NCI-H1417 (cell line): Measurements from ENCODE around the gene ZHX3.
A peak's percentile ranks its signal among the peaks of the same experiment; 100 is the strongest.

ENCODE experiments used
- DNase-seq, 3 experiments: peaks; one replicate each; lab custom pipeline; 2025; lab: John Stamatoyannopoulos, UW

The ZHX3 gene

DNA sequence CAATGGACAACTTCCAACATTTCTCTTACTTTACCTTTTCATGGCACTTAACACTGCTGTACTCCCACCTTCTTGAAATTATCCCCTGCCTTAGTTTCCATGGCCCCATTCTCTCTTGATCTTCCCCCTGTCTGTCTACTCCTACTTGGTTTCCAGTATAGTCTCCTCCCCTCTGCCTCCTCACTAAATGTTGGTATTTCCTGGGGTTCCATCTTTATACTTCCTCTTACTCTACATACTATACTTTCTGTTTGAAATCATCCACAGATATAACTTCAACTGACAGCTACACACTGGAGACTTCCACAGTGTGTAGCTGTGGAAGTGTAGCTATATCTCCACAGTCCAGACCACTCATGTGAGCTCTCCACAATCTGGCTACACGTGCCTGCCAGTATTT is 13.5 kb downstream of the ZHX3 start:
- DNase-seq, result no peak

DNA sequence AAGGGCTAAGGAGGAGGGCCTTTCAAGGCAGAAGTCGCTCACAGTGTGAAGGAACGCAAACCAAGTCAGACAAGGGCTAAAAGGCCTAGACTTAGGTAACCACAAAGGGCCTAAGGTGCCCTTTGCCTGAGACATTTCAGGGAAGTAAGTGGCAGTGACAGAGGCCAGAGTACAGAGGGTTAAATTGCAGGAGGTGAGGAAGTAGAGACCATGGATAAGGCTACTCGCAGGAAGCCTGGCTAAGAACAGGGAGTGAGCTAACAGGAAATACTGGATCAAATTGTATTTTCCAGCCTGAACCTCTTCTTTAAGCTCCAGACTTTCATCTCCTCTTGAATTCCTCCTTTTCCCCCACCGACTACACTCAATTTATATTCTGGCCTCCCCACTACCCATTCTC is 16.6 kb downstream of the ZHX3 start:
- no peak for DNase-seq

DNA sequence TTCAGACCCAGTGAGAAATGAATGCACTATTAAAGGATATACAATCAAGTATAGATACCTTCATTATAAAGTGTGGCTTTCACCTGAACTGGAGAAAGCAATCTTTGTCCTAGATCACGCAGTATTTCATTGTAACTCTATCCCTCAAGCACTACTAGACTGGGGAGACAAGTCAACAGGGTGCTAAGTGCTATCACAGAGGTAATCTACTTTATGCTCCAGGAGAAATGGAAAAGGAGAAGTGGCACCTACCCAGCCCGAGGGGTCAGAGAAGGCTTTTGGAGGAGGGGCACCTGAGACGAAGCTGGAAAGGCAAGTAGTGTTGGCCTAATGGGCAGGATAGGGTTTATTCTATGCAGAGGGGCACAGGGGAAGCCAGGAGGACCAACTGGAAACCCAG is 17.1 kb downstream of the ZHX3 start:
- DNase-seq, result peak in 2 of 3 experiments; percentile 43 to 76

DNA sequence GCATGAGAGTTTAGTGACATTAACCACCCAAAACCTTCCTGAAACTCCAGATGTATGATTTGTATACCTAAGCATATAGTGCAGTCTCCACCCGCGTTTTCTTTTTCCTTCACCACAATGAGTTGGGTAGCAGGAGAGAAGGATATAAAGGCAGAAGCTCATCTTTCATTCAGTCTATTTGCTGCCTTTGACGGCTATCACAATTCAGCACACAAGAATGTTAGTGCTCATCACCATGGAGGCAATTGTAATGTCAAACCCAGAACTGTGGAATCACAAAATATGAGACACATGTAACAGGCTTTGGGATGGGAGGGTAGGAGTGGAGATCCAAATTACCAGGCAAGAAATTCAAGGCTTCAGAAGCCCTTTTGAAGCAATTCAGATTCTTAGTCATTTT is 17.6 kb downstream of the ZHX3 start:
- DNase-seq, result peak in 1 of 3 experiments; percentile 27

DNA sequence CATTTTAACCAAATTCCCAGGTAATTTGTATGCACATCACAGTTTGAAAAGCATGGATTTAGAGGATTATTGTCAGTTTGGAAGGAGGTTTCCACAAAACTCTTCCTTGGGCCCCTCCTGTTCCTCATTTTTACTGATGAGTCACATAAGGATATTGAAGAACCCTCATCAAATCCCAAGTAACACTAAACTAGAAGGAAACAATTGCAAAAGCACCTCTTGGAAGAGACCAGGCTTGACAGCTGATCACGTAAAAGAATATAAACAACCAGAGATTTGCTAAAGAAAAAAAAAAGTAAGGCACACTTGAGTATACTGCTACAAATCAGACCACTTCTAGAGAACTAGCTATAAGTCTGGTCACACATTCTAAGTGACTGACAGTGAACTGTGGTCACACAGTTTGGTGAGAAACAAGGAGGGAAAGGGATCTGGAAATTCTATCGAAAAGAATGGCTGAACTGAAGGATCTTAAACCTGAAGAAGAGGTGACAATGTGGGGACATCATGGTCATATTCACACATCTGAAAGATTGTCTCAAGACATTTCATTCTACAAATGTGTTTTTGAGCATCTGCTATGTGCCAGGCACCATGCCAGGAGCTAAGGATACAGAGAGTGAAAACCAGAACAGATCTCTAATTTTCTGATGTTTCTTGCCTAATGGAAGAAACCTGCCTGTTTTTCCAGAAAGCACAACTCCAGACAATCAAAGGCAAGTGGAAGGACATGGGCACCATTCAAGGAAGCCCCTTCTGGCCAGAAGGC is 24.1 kb downstream of the ZHX3 start:
- DNase-seq, result no peak

DNA sequence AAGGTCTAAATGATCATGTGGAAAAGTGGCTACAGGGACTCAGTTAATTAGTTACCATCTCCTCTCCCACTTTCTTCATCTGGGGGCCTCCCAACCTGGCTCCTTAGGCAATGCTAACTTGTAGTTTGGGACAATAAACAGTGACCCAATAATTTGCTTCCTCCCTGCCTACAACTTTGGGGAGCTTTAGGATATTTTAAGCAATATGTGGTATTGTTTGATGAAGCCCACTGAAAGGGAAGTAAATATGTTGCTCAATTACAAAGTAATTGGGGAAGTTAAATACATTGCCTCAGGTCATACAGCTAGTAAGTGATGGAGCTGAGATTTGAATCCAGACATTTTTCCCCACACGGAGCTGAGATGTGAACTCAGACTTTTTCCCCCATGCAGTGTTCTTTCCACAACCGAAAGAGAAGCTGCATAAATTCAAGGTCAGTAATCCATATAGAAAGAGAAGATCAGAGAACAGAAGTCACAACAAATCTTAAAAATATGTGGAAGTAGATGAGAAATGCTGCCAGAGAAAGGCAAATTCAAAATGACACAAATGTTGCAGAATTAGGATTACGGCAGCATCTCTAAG is 26.6 kb downstream of the ZHX3 start:
- no peak for DNase-seq

DNA sequence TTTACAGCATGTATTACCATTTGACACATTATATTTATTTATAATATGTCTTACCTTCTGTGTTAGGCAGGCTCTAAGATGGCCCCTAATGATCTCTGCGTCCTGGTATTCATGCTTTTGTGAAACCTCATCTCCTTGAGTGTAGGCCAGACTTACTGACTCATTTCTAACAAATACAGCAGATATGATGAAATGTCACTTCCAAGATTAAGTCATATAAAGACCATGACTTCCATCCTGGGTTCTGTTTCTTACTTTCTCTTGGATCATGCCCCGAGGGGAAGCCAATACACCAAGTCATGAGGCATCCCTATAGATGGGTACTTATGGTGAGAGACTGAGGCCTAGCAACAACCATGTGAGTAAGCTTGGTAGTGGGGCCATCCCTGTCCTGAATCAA is 30.2 kb downstream of the ZHX3 start:
- DNase-seq, result no peak

DNA sequence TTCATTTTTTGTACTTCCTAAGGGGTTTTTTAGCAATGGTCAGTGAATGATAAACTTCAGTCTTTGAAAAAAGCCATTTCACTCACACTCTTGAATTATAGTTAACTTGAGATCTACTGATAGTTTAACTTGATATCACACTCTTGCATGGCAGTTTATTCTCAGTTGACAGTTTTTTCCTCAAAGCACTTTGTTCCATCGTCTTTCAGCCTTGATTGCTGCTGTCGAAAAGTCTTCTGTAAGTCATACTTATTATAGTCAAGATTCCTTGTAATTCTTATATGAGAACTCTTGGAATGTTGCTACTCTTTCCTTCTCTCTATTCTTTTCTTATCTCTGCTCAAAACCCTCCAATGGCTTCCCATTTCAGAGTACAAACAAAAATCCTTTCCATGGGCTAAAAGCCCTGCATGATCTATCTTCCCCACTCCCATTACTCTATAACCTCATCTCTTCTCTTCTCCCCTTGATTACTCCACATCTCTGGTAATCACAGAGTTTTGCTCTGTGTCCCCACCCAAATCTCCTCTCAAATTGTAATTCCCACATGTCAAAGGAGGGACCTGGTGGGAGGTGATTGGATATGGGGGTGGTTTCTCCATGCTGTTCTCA is 31.2 kb downstream of the ZHX3 start:
- DNase-seq, result no peak

DNA sequence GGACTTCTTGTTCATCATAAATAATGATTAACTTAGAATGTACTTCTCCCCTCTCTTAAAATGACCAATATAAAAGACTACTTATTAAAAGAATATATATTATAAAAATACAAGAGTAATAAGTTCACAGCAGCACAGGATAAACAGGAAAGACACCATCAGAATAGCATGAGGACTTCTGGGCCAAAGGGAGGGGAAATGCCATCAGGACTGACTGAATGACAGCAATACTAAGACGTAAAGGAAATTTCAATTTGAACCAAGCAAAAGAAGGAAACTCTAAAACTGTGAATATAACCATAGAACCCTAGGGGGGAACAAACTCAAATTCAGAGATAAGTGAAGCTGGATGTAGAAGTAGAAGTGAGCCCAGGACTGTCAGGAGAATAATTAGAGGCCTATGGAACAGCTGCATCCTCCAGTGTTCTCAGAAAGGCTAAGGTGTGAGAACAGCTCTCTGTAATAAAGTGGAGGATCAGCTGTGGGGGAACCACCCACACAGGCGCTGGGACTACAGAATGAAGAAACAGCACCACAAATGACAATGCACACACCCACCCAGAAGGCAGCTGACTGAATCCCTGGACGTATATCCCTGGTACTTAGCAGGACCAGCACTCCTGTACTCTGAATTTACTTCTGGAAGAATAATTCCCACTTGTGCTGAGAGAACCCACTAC is 37.8 kb downstream of the ZHX3 start:
- DNase-seq, result peak in 1 of 3 experiments; percentile 11

DNA sequence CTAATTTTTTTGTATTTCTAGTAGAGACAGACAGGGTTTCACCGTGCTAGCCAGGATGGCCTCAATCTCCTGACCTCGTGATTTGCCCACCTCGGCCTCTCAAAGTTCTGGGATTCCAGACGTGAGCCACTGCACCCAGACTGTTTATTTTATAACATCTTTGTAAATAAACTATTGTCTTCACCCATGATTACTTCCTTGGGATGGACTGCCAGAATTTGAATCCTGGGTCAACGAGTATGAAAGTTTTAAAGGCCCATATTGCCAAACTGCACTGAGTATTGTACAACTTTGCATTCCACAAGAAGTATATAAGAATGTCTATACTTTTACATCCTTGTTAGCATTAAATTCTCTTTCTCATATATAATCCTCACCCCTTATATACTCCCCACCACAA is 38.6 kb downstream of the ZHX3 start:
- no peak for DNase-seq

DNA sequence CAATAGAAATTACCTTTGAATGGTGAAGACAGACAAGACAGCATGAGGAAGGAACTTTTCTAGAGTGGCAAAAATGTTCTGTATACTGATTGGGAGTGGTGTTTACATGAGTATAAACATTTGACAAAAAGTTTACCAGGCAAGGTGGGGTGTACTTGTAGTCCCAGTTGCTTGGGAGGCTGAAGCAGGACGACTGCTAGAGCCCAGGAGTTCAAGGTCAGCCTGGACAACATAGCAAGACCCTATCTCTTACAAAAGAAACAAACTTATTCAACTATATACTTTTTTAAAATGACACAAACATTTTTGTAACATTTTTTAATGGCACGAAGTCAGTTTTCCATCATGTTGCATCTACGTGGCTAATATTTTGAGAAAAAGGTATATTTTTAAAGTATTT is 40.5 kb downstream of the ZHX3 start:
- DNase-seq, result no peak

DNA sequence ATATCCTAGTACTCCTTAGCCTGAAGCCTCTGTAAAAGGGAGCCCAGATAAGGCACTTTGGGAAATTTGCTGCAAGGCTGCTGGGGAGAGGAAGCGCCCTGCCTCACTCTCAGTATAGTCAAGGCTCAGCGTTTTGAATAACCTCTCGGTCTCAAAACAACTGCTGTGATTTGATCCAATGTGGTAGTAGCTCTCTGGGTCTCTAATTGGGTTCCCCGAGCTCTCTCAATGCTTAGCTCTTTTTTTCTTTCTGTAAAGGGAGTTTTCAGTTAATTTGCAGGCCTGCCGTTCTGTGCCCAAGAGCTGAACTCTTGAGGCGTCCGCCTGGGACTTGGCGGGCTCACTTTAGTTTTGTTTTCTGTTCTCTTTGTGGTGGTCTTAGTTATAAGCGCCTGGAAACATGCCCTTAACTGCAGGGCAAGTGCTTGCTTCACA is 41.2 kb downstream of the ZHX3 start:
- no peak for DNase-seq

DNA sequence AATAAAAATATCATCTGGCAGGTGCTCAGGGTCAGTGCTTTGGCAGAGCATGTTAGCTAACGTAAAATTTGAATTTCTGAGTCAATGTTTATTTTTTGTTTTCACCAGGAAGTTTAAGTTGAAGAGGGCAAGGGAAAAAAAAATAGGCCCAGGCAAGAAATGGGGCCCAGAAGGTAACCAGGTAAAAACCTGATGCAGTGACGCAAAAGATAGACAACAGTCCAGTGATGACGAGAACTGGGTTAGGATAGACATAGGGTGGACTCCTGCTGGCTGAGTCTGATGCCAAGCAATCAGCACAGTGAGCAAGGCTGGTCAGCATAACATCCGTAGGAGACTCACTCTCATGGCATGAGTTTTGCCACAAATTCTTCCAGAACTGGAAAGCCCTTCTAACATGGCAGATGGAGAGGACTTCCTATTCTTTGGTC is 42.2 kb downstream of the ZHX3 start:
- no peak for DNase-seq

DNA sequence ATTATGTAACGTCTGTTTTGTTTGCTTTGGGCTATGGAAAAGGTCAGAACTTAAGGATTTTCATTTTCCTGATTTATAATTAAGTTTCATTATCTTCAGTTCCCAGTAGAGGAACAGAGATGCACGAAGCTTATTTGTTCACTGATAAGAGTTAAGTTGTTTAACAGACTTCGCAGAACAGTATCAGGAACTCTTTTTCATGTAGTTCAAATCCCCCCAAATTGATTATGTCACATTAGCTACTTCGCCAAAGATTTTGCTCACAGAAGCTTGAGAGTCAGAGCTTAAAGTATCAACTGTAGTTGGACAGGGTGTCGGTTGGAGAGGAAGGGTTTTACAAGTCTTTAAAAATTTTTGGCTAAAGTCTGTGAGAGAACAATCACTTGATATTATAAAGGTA is 43.4 kb downstream of the ZHX3 start:
- no peak for DNase-seq

DNA sequence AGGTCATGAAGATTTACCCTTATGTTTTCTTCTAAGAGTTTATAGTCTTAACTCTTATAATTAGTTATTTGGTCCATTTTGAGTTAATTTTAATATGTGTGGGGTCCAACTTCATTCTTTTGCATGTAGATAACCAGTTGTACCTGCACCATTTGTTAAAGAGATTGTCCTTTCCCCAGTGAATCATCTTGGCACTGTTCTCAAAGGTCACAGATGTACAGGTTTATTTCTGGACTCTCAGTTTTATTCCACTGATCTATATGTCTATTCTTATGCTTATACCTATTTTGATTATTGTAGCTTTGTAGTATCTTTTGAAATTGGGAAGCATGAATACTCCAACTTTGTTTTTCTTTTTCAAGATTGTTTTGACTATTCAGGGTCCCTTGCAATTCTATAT is 44.1 kb downstream of the ZHX3 start:
- DNase-seq, result no peak

DNA sequence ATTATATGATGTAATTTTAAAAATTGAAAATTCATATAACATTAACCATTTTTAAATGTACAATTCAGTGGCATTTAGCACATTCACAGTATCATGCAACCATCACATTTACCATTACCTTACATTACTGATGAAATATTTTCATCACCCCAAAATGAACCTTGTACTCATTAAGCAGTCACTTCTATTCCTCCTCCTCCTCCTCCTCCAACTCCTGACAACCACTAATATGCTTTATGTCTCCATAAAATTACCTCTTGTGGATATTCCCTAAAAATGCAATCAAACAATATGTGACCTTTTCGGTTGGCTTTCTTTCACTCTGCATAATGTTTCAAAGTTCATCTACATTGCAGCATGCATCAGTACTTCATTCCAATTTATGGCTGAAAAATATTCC is 45.2 kb downstream of the ZHX3 start:
- no peak for DNase-seq

DNA sequence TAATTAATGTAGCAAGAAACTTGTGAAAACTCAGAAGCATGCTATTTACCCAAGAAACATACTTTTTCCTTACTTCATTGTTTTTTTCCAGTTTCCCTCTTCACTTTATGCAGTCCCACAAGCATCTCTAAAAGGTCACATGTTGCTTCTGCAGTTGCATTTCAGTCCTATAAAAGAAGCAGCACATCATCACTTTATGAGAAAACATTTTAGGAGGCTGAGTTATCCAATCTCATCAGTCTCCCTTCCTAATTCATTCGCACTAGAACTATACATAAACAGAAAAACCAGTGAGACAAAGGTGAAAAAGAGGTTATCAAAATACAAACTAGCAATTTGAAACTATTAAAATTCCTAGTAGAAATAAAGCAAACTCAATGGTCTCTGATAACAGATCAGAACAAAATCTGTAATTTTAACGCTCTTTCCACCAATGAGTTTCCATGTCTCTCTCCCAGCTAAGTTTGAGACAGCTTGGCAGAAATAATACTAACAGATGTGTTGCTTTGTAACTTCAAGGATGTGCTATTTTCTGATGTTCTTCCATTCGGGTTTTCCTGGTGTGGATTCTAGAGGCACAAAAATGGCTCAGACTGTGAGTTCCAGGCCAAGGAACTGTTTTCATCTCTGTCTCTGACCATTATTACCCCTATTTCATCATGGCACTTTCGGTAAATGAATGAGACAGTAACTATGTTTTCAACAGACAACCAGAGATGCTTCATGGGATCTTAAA is 48.4 kb downstream of the ZHX3 start:
- DNase-seq, result no peak

DNA sequence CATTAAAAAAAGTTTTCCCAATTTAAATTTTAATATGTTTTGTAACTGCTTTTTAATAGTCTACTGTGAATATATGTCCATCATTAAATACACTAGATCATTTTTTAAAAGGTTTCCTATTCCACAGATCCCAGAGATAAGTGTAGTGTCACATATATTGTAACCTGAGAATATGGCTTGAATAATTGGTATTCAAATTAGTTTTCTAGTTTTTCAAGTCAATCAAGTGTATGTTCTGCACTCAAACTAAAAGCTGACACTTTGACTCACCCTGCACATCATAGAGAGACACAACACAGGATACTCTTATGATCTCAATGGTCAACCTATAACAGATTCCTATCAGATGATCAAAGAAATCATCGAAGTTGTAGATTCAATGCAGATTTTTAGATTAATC is 49.1 kb downstream of the ZHX3 start:
- DNase-seq, result no peak

DNA sequence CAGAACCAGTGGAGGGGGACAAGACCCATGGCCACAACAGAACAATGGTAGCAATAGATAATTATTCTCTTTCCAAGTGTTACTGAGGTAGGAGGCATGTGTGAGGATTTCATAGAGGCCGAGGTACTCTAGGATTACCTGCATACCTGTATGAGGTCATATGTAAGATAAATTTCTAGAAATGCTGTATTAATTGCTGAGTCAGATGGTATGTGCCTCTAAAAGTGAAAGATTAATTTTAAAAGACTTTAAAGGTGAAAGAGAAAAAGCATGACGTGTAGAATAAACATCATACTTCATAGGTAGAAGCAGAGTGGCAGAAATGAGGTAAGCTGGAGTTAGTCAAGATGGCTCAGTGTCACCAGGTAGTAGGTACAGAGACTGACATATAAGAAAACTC is 51.6 kb downstream of the ZHX3 start:
- no peak for DNase-seq

DNA sequence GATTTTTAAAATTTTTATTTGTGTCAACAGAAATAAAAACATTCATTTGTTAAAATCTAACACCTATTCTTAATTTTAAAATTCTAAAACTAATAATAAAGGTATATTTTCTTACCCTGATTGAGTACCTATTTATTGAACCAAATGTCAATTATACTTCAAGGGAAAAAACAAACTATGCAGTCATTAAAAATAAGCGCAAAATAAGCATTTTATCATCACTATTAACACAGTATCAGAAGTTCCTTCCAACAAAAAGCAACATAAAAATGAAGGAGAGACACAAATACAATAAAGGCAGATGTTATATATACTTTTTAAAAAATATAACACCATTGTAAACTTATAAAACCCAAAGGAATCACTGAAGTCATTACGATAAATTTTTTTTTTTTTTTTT is 52.7 kb downstream of the ZHX3 start:
- no peak for DNase-seq

DNA sequence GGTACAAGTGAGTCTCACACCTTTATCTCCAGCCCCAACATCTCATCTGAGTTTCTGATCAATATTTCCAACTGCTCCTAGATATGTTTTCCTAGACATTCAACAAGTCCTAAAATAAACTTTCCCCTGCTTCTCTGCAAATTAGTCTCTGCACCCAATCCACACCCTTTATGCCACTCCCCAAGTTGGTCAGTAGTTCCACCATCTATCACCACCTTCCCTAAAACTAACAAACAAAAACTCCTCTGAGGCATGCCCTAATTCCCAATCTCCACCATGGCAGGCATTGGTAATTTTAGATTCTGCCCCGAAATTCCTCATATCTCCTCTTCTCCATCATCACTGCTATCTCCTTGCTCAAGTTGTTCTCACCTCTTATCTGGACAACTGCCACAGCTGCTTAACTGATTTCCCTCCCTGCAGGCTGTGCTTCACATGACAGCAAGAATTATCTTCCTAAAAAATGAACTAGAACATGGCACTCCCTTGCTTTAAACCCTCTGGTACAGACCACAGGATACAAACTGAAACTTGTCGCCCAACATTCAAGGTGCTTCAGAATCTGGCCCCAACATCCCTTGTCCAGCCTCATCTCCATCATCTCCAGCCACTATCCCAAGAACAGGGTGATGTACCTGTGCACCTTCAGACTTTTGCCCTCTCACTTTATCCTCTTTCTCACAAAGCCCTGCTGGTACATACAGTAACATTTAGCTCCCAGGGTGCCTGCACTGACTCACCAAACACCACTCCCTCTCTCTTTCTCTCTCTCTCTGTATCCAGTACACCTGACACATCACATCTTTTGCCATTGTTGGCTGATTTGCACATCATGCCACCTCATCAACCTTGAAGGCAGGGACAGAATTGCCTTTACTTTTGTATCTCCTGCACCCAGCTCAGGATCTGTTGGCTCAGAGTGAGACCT is 55.5 kb downstream of the ZHX3 start:
- DNase-seq, result no peak
